HCT116 (cell line): Measurements from ENCODE around the gene ARHGDIA. TPM values are rescaled to one million over a fixed set of nuclear protein-coding genes. Genes with fewer than 3 reads are reported as not detected.

Experiments
- ATAC-seq: fragments of 200-7000 bp; cut with Tn5 transposase; 2 replicates; pipeline ENCODE4 v1.9.1; 2020; ENCODE audit warnings: mild to moderate bottlenecking, moderate library complexity
- BruUV-seq: library from RNA; stranded (reverse); fragments of 400-500 nt; replicated peaks from 2 replicates; lab custom pipeline; 2021; lab: Mats Ljungman, UMichigan
- CTCF ChIA-PET: fragments of 300-600 bp; sonication (Branson Sonifier 250); formaldehyde crosslinking; loops from one replicate; lab custom pipeline; 2021; ENCODE audit warnings: antibody characterized with exemption; lab: Charles Lee
- POLR2A ChIA-PET: fragments of 300-600, 350-600 bp; sonication (Branson Sonifier 250); formaldehyde crosslinking; loops from one replicate; lab custom pipeline; 2021; ENCODE audit warnings: antibody characterized with exemption; lab: Charles Lee
- RAD21 ChIA-PET, 2 experiments: fragments of 300-600 bp; sonication (Branson Sonifier 250); formaldehyde crosslinking; loops; one replicate each; lab custom pipeline; 2023; ENCODE audit warnings: low total read pairs in 2 of 2; ENCODE audit not compliant: uncharacterized antibody in 2 of 2, unreplicated experiment in 2 of 2, low non-redundant PET in 1 of 2; lab: Charles Lee
- DNase-seq: peaks from one replicate; pipeline ENCODE4 v3.0.0-alpha.2; 2010; ENCODE audit warnings: low read depth, low spot score
- H2AFZ ChIP-seq: fragments of 200-600 bp; shearing (Covaris generic), sonication (generic); 2 replicates; pipeline ENCODE4 v1.6.1; 2017; ENCODE audit warnings: low read depth, mixed run types, mixed read lengths, antibody characterized with exemption, low read length; ENCODE audit not compliant: poor library complexity, severe bottlenecking
- H3K27ac ChIP-seq: 2 replicates; pipeline ENCODE4 v1.5.1; 2012; ENCODE audit warnings: low read depth, low read length
- H3K27me3 ChIP-seq: fragments of 200-600 bp; sonication (generic); 2 replicates; pipeline ENCODE4 v1.6.1; 2016; ENCODE audit warnings: mixed run types, low read length, mixed read lengths; ENCODE audit not compliant: insufficient read depth
- H3K36me3 ChIP-seq, 2 experiments: fragments of 200-500 bp in 1 of 2; fragments of 200-600 bp in 1 of 2; sonication (Bioruptor generic) in 1 of 2; sonication (generic) in 1 of 2; 2 replicates each; pipeline versions ENCODE4 v1.5.1 to v1.6.1; 2014 to 2016; ENCODE audit warnings: low read length in 2 of 2, inconsistent platforms in 1 of 2, mixed read lengths in 1 of 2, mixed run types in 1 of 2; ENCODE audit not compliant: insufficient read depth in 2 of 2, control insufficient read depth in 1 of 2
- H3K4me1 ChIP-seq, 2 experiments: fragments of 200-600 bp in 1 of 2; sonication (generic) in 1 of 2; 2 replicates each; pipeline versions ENCODE4 v1.5.1 to v1.6.1; 2012 to 2017; ENCODE audit warnings: low read length in 2 of 2, inconsistent platforms in 1 of 2, mild to moderate bottlenecking in 1 of 2, mixed read lengths in 1 of 2, mixed run types in 1 of 2, moderate library complexity in 1 of 2; ENCODE audit not compliant: insufficient read depth in 2 of 2, control insufficient read depth in 1 of 2
- H3K4me2 ChIP-seq: fragments of 200-600 bp; sonication (generic); 2 replicates; pipeline ENCODE4 v1.6.1; 2017; ENCODE audit warnings: mixed run types, low read length, mixed read lengths
- H3K4me3 ChIP-seq, 2 experiments: fragments of 200-600 bp in 1 of 2; sonication (generic) in 1 of 2; replicated peaks in 1 of 2; 2 replicates each; pipeline ENCODE4 v1.5.1; 2011 to 2016; ENCODE audit warnings: low read length in 2 of 2, control low read depth in 1 of 2, low read depth in 1 of 2, mild to moderate bottlenecking in 1 of 2, mixed read lengths in 1 of 2, mixed run types in 1 of 2
- H3K79me2 ChIP-seq: fragments of 200-600 bp; sonication (generic); 2 replicates; pipeline ENCODE4 v1.6.1; 2017; ENCODE audit warnings: mild to moderate bottlenecking, mixed run types, low read length, moderate library complexity, mixed read lengths; ENCODE audit not compliant: insufficient read depth
- H3K9ac ChIP-seq: fragments of 200-600 bp; sonication (generic); 2 replicates; pipeline ENCODE4 v1.6.1; 2016; ENCODE audit warnings: low read length, mixed read lengths
- H3K9me2 ChIP-seq: fragments of 200-600 bp; sonication (generic), shearing (Covaris generic); 2 replicates; pipeline ENCODE4 v1.6.1; 2017; ENCODE audit warnings: mixed run types, mild to moderate bottlenecking, moderate library complexity; ENCODE audit not compliant: insufficient read depth
- H3K9me3 ChIP-seq, 2 experiments: fragments of 200-500 bp in 1 of 2; fragments of 200-600 bp in 1 of 2; sonication (Bioruptor generic) in 1 of 2; sonication (generic) in 1 of 2; 2 replicates each; pipeline ENCODE4 v1.6.1; 2014 to 2017; ENCODE audit warnings: low read length in 2 of 2, mixed read lengths in 2 of 2, inconsistent platforms in 1 of 2, low read depth in 1 of 2, mild to moderate bottlenecking in 1 of 2, mixed run types in 1 of 2, moderate library complexity in 1 of 2; ENCODE audit not compliant: control insufficient read depth in 1 of 2, insufficient read depth in 1 of 2
- H4K20me1 ChIP-seq: fragments of 200-600 bp; sonication (generic), shearing (Covaris generic); 2 replicates; pipeline ENCODE4 v1.6.1; 2017; ENCODE audit warnings: mixed run types, mild to moderate bottlenecking, moderate library complexity; ENCODE audit not compliant: insufficient read depth
- CTCF ChIP-seq, 3 experiments: fragments of 200-600 bp in 1 of 3; sonication (generic) in 1 of 3; IDR thresholded peaks in 2 of 3; conservative IDR thresholded peaks in 1 of 3; 2 replicates each; pipeline ENCODE4 v1.5.1; 2012 to 2017; ENCODE audit warnings: low read depth in 2 of 3, low read length in 2 of 3, antibody characterized with exemption in 1 of 3, borderline replicate concordance in 1 of 3, control low read depth in 1 of 3, mild to moderate bottlenecking in 1 of 3, mixed read lengths in 1 of 3, mixed run types in 1 of 3, moderate library complexity in 1 of 3; ENCODE audit not compliant: insufficient read depth in 1 of 3
- ELF1 ChIP-seq: IDR thresholded peaks from 2 replicates; pipeline ENCODE4 v1.6.1; 2012; ENCODE audit warnings: low read depth, borderline replicate concordance
- FOSL1 ChIP-seq: IDR thresholded peaks from 2 replicates; pipeline ENCODE4 v1.6.1; 2012; ENCODE audit warnings: low read depth
- POLR2AphosphoS5 ChIP-seq: IDR thresholded peaks from 2 replicates; pipeline ENCODE4 v1.6.1; 2011; ENCODE audit warnings: mild to moderate bottlenecking, low read depth, low read length, moderate library complexity
- SP1 ChIP-seq: IDR thresholded peaks from 2 replicates; pipeline ENCODE4 v1.6.1; 2012; ENCODE audit warnings: low read depth
- intact Hi-C: fragments of 100-400 bp; cut with micrococcal nuclease; formaldehyde crosslinking; loops from 2 replicates; pipeline ENCODE4 v1.10.0; 2022
- total RNA-seq: library from RNA; stranded (reverse); gene quantifications from one replicate; pipeline ENCODE4 v1.2.1, GENCODE V29; 2021; ENCODE audit not compliant: unreplicated experiment

ARHGDIA gene
- total RNA-seq, 1 experiment from 2014 or later, result 554 TPM

GRCh38 chr17:81837641-81838040 lies 33.5 kb downstream of the ARHGDIA start:
- ATAC-seq (no peak), DNase-seq (no peak)
- H3K79me2 ChIP-seq, result peaks cover 15% of the 10 kb centered on the region
- H3K27me3 ChIP-seq, result no peaks in the 10 kb centered on the region
- H3K9me3 ChIP-seq, result no peaks in the 10 kb centered on the region
- no peaks in the 10 kb centered on the region for H3K9me2 ChIP-seq
- no TSS peak for BruUV-seq
- POLR2A ChIA-PET, result interaction anchor here (0.8 kb wide), 1 partner anchor 12 kb away, joined by 3 read pairs; no protein-coding TSS in a partner anchor
- TF ChIP-seq ELF1 (no peak), SP1 (no peak), FOSL1 (no peak), POLR2AphosphoS5 (no peak)
- 0 out of 2 replicates have a peak overlapping the region, but pooled peaks have one; percentile 12 for H3K9ac ChIP-seq
- H3K27ac ChIP-seq, result no peak overlapping the region
- H4K20me1 ChIP-seq, result no peaks in the 10 kb centered on the region
- peaks cover 6 to 17% of the 10 kb centered on the region in 2 experiments; a peak in 3 of 4 replicates for H3K4me1 ChIP-seq
- RAD21 ChIA-PET, result no interaction called here
- no peak overlapping the region for H3K4me2 ChIP-seq
- intact Hi-C loops, result no loop called here
- CTCF ChIA-PET, result interaction anchor here (1.1 kb wide), 1 partner anchor 16 kb away, joined by 3 read pairs; no protein-coding TSS in a partner anchor
- H2AFZ ChIP-seq, result no peak overlapping the region
- 0 out of 4 replicates have a peak, but pooled peaks cover 0 to 7% of the 10 kb centered on the region in 2 experiments for H3K36me3 ChIP-seq
- H3K4me3 ChIP-seq, result no peak overlapping the region

GRCh38 chr17:81834831-81835267 lies 36.3 kb downstream of the ARHGDIA start, which contains the start of gene PPP1R27:
Gene PPP1R27, minus strand, starts transcription at chr17:81835050. Its CDS starts 97 bp downstream, at chr17:81834953.
- Histone ChIP-seq H3K27ac (peak within 1 kb of the TSS; percentile 90), H3K9ac (peak within 1 kb of the TSS; percentile 98), H3K4me3 (peak within 1 kb of the TSS; percentile 87 to 98), H3K36me3 (0 out of 4 replicates have a peak, but pooled peaks cover 0 to 7% of the 10 kb centered on the region in 2 experiments), H3K9me3 (no peaks in the 10 kb centered on the region), H3K79me2 (peaks cover 15% of the 10 kb centered on the region), H3K27me3 (no peaks in the 10 kb centered on the region), H3K4me2 (peak within 1 kb of the TSS; percentile 98), H3K4me1 (peaks cover 17 to 32% of the 10 kb centered on the region in 2 experiments), H2AFZ (no peak within 1 kb of the TSS), H3K9me2 (no peaks in the 10 kb centered on the region), H4K20me1 (no peaks in the 10 kb centered on the region)
- intact Hi-C loops, result no loop called here
- ChIA-PET POLR2A (no interaction called here), RAD21 (no interaction called here), CTCF (no interaction called here)
- no peak for TF ChIP-seq CTCF (IDR thresholded peaks at IDR 0.05 in 2 of 3, conservative IDR thresholded peaks at IDR 0.05 in 1 of 3; ENCODE audit: borderline replicate concordance in 1 of 3, insufficient read depth in 1 of 3, low read depth in 2 of 3, low read length in 2 of 3)
- no TSS peak for BruUV-seq
- DNase-seq, result no peak
- ATAC-seq, result no peak
